ENCODE measurements around the gene GSTA1. TPM values are rescaled to one million over a fixed set of nuclear protein-coding genes. Genes with fewer than 3 reads are reported as not detected.
A peak's percentile ranks its signal among the peaks of the same experiment; 100 is the strongest.

The GSTA1 gene
- total RNA-seq, 1 experiment from 2014 or later: not detected

- CTCF ChIA-PET: no interaction called here
- no peak overlapping the region for H3K27ac ChIP-seq (ENCODE audit: low read length)
Observed at GRCh38 chr6:52843605-52844004, 40.0 kb upstream of the GSTA1 start.

DNA sequence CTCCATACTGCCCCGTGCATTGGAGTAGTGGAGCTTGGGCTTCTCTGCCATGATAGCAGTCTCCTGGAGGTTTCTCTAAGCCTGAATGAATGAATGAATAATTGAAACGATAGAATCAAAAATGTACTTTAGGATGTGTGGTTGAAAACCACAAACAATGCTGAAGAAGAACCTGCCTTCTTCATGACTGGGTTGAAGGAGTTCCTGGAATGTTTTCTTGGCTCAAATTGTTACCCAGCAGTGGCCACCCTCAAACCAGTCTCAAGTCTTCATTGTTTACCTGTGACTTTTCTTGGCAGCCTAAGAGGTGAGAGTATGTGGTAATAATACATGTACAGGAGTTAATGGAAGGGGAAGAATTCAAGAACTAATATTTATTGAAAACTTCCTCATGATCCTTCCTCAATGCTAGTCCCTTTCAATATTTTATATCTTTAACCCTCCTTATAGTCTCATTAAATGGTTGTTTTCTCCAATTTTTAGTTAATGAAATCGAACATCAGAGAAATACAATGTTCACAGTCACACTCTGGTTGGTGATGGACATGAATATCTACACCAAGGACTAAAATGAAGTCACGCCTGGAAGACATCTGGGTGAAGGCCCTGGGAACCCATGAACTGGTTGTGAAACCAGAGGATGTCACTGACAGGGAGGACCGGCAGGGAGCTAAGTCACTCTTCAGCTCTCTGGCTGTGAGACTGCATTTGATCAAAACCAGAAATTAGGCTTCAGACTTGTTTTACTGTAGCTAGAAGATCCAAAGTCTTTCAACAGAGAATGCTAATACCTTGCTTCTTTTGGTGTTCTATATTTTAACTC is 37.4 kb upstream of the GSTA1 start, which contains the start of gene GSTA5:
TSS of gene GSTA5 (minus strand) at position 51 of the 823 bp plus-strand sequence.
- H3K4me3 ChIP-seq (ENCODE audit: low read length): no peak within 1 kb of the TSS
- intact Hi-C loops (cut with micrococcal nuclease): no loop called here
- H3K27me3 ChIP-seq (ENCODE audit: low read length): no peaks in the 10 kb centered on the region
- no peak within 1 kb of the TSS for H3K9ac ChIP-seq (ENCODE audit: low read length)
- no peaks in the 10 kb centered on the region for H3K36me3 ChIP-seq (ENCODE audit: low read depth, low read length)
- H3F3A ChIP-seq (ENCODE audit: low read length, unreplicated experiment): no peaks in the 10 kb centered on the region
- ATAC-seq: no peak; the same call in 1 of the 2 replicates
- H4K20me1 ChIP-seq (ENCODE audit: low read length): no peaks in the 10 kb centered on the region
- TF ChIP-seq EZH2phosphoT487 (IDR thresholded peaks at IDR 0.05; ENCODE audit: borderline replicate concordance, low read length): no peak
- H2AFZ ChIP-seq (ENCODE audit: low read length): no peak within 1 kb of the TSS
- POLR2A ChIA-PET (ENCODE audit: unreplicated experiment): no interaction called here
- no peaks in the 10 kb centered on the region for H3K9me2 ChIP-seq (replicated peaks; ENCODE audit: low read length)
- CTCF ChIA-PET: no interaction called here
- no peak within 1 kb of the TSS for H3K4me2 ChIP-seq (ENCODE audit: low read length)
- H3K4me1 ChIP-seq (ENCODE audit: insufficient read depth, low read length): peaks cover 9% of the 10 kb centered on the region
- no peaks in the 10 kb centered on the region for H3K79me2 ChIP-seq (ENCODE audit: low read length)
- DNase-seq: peak; percentile 70
- no TSS peak for BruUV-seq (replicated peaks)
- no peaks in the 10 kb centered on the region for H3K9me3 ChIP-seq (ENCODE audit: low read length)
- no peak within 1 kb of the TSS for H3K27ac ChIP-seq (ENCODE audit: low read length)

More at GRCh38 chr6:52843605-52844004, 40.0 kb upstream of the GSTA1 start:
- no peak overlapping the region for H3K9ac ChIP-seq (ENCODE audit: low read length)
- POLR2A ChIA-PET (ENCODE audit: unreplicated experiment): no interaction called here
- no peaks in the 10 kb centered on the region for H3K79me2 ChIP-seq (ENCODE audit: low read length)
- intact Hi-C loops (cut with micrococcal nuclease): no loop called here
- H3K4me1 ChIP-seq (ENCODE audit: insufficient read depth, low read length): peaks cover 9% of the 10 kb centered on the region
- no peak for DNase-seq
- H3K4me3 ChIP-seq (ENCODE audit: low read length): no peak overlapping the region
- H3K9me3 ChIP-seq (ENCODE audit: low read length): no peaks in the 10 kb centered on the region
- H3K4me2 ChIP-seq (ENCODE audit: low read length): no peak overlapping the region
- no peak for TF ChIP-seq CTCF (conservative IDR thresholded peaks at IDR 0.05; ENCODE audit: low read depth, low read length)
- TF ChIP-seq EZH2 (IDR thresholded peaks at IDR 0.05; ENCODE audit: low read length, unreplicated experiment): no peak
- TF ChIP-seq EZH2phosphoT487 (IDR thresholded peaks at IDR 0.05; ENCODE audit: borderline replicate concordance, low read length): no peak
- no peak for ATAC-seq
- H2AFZ ChIP-seq (ENCODE audit: low read length): no peak overlapping the region
- H3K9me2 ChIP-seq (replicated peaks; ENCODE audit: low read length): no peaks in the 10 kb centered on the region
- no peaks in the 10 kb centered on the region for H4K20me1 ChIP-seq (ENCODE audit: low read length)
- no peaks in the 10 kb centered on the region for H3K36me3 ChIP-seq (ENCODE audit: low read depth, low read length)
- no peaks in the 10 kb centered on the region for H3F3A ChIP-seq (ENCODE audit: low read length, unreplicated experiment)
- H3K27me3 ChIP-seq (ENCODE audit: low read length): no peaks in the 10 kb centered on the region
- BruUV-seq (replicated peaks): no TSS peak

GRCh38 chr6:52839124-52840055 is 35.8 kb upstream of the GSTA1 start:
- H3K36me3 ChIP-seq (ENCODE audit: low read depth, low read length): no peaks in the 10 kb centered on the region
- no peak overlapping the region for H2AFZ ChIP-seq (ENCODE audit: low read length)
- H3K9me3 ChIP-seq (ENCODE audit: low read length): no peaks in the 10 kb centered on the region
- no peak overlapping the region for H3K4me2 ChIP-seq (ENCODE audit: low read length)
- no peaks in the 10 kb centered on the region for H3K79me2 ChIP-seq (ENCODE audit: low read length)
- DNase-seq: peak; percentile 87
- POLR2A ChIA-PET (ENCODE audit: unreplicated experiment): no interaction called here
- CTCF ChIA-PET: no interaction called here
- H3K4me1 ChIP-seq (ENCODE audit: insufficient read depth, low read length): peaks cover 14% of the 10 kb centered on the region
- peak; percentile 96 for ATAC-seq
- H3K9ac ChIP-seq (ENCODE audit: low read length): no peak overlapping the region
- H3K4me3 ChIP-seq (ENCODE audit: low read length): no peak overlapping the region
- H3K27ac ChIP-seq (ENCODE audit: low read length): no peak overlapping the region
- no peaks in the 10 kb centered on the region for H3K27me3 ChIP-seq (ENCODE audit: low read length)
- no TSS peak for BruUV-seq (replicated peaks)
- no peaks in the 10 kb centered on the region for H4K20me1 ChIP-seq (ENCODE audit: low read length)
- intact Hi-C loops (cut with micrococcal nuclease): no loop called here
- H3F3A ChIP-seq (ENCODE audit: low read length, unreplicated experiment): no peaks in the 10 kb centered on the region
- H3K9me2 ChIP-seq (replicated peaks; ENCODE audit: low read length): no peaks in the 10 kb centered on the region
- TF ChIP-seq EZH2phosphoT487 (IDR thresholded peaks at IDR 0.05; ENCODE audit: borderline replicate concordance, low read length): no peak
- peak; percentile 83 for TF ChIP-seq CTCF (conservative IDR thresholded peaks at IDR 0.05; ENCODE audit: low read depth, low read length)

All from PC-3 (cell line).